Heart left ventricle (tissue), 13 donors: ENCODE results near the gene HMGN4.

Experiments
- CTCF ChIP-seq, 12 donors: fragments of 200-600 bp; sonication (generic) in 4 of 12; IDR thresholded peaks; one replicate each; pipeline versions ENCODE4 v1.5.0 to v1.8.0; 2018 to 2022; ENCODE audit warnings: antibody characterized with exemption in 12 of 12, mild to moderate bottlenecking in 5 of 12
- POLR2A ChIP-seq, 2 donors: fragments of 450-650 bp; IDR thresholded peaks; one replicate each; pipeline ENCODE4 v1.6.1; 2017; ENCODE audit warnings: antibody characterized with exemption in 2 of 2, mild to moderate bottlenecking in 2 of 2, moderate library complexity in 2 of 2
- donor health status: ischemic (EF 13 %, LVEDD 7.1; RV severe dilation, severe dysfunction).
- donor health status: DM: no; HTN: yes; CAD: no.
- donor health status: DM: no; HTN: no; CAD: no.
- donor health status: ischemic (EF 25% LVEDD 6.9; RV normal size, moderate dysfunction).
- donor health status: ischemic (EF 25% LVEDD 5.7; RV mildly dilated, moderate dysfunction).
- donor health status: ischemic (EF 35%, LVEDD 5.7; RV mildly dilated, moderate dysfunction).
- donor health status: nonischemic (EF 11% LVEDD 7.7; RV severe dilation, severe dysfunction).
- donor health status: DM: yes; HTN: yes; CAD: no.
- donor health status: PGD.
- donor health status: ischemic (EF 29% LVEDD 5.4; RV normal size, mild dysfunction).
- donor health status: nonischemic (EF 23%, LVEDD 6.1; RV moderate dilation, normal function).

- TF ChIP-seq CTCF (IDR thresholded peaks at IDR 0.05) (no peak), POLR2A (IDR thresholded peaks at IDR 0.05) (no peak)
These were observed 40.6 kb upstream of the HMGN4 start for GRCh38 chr6:26497610-26498009.
